ENCODE measurements around the gene TMEM81. TPM values are rescaled to one million over a fixed set of nuclear protein-coding genes. Genes with fewer than 3 reads are reported as not detected.

Gene TMEM81
- total RNA-seq, 3 donors from 2014 or later (not counting 1 experiment from before 2014, with no cell fraction given), result 1.8 to 3.5 (median 2.5) TPM

GRCh38 chr1:205052690-205053089, 31.6 kb downstream of the TMEM81 start:
- Mint-ChIP-seq H3K4me3 (no peak overlapping the region), H3K27me3 (ENCODE audit: low read depth in 2 of 2) (peaks cover 0 to 4% of the 10 kb centered on the region in 2 donors), H3K9me3 (no peaks in the 10 kb centered on the region), H3K27ac (no peak overlapping the region), H3K36me3 (no peaks in the 10 kb centered on the region), H3K4me1 (no peaks in the 10 kb centered on the region)
- 86% methylated on average over 10 of the region's 11 CpGs for WGBS (ENCODE audit: insufficient coverage)
- H3K27me3 ChIP-seq (ENCODE audit: control insufficient read depth, insufficient read depth, low read length), result no peaks in the 10 kb centered on the region
- TF ChIP-seq CTCF (IDR thresholded peaks at IDR 0.05), result no peak
- DNase-seq (no peak), ATAC-seq (no peak)
- intact Hi-C loops (cut with micrococcal nuclease), result no loop called here
- no peaks in the 10 kb centered on the region for H3K4me1 ChIP-seq (ENCODE audit: control insufficient read depth, insufficient read depth, low read length)
- H3K36me3 ChIP-seq (ENCODE audit: control insufficient read depth, insufficient read depth, low read length), result no peaks in the 10 kb centered on the region
- H3K4me3 ChIP-seq (ENCODE audit: low read length), result no peak overlapping the region
- no peaks in the 10 kb centered on the region for H3K9me3 ChIP-seq (ENCODE audit: control insufficient read depth, insufficient read depth, low read length)
- no peak overlapping the region for H3K27ac ChIP-seq (ENCODE audit: low read length)

GRCh38 chr1:205049479-205049878, 34.8 kb downstream of the TMEM81 start:
- 89% methylated on average over 6 of the region's 6 CpGs for WGBS (ENCODE audit: insufficient coverage)
- ATAC-seq (no peak), DNase-seq (no peak)
- no peak overlapping the region for H3K27ac ChIP-seq (ENCODE audit: low read length)
- H3K4me1 Mint-ChIP-seq, result no peaks in the 10 kb centered on the region
- H3K27me3 ChIP-seq (ENCODE audit: control insufficient read depth, insufficient read depth, low read length), result peaks cover 2% of the 10 kb centered on the region
- H3K36me3 Mint-ChIP-seq, result no peaks in the 10 kb centered on the region
- intact Hi-C loops (cut with micrococcal nuclease), result no loop called here
- H3K4me3 ChIP-seq (ENCODE audit: low read length), result no peak overlapping the region
- H3K27me3 Mint-ChIP-seq (ENCODE audit: low read depth in 2 of 2), result peaks cover 15 to 22% of the 10 kb centered on the region in 2 donors
- no peak overlapping the region for H3K27ac Mint-ChIP-seq
- no peaks in the 10 kb centered on the region for H3K9me3 ChIP-seq (ENCODE audit: control insufficient read depth, insufficient read depth, low read length)
- H3K36me3 ChIP-seq (ENCODE audit: control insufficient read depth, insufficient read depth, low read length), result no peaks in the 10 kb centered on the region
- H3K9me3 Mint-ChIP-seq, result no peaks in the 10 kb centered on the region
- no peak overlapping the region for H3K4me3 Mint-ChIP-seq
- H3K4me1 ChIP-seq (ENCODE audit: control insufficient read depth, insufficient read depth, low read length), result no peaks in the 10 kb centered on the region
- no peak for TF ChIP-seq CTCF (IDR thresholded peaks at IDR 0.05)

GRCh38 chr1:205048382-205048781, 35.9 kb downstream of the TMEM81 start:
- peaks cover 15 to 22% of the 10 kb centered on the region in 2 donors for H3K27me3 Mint-ChIP-seq (ENCODE audit: low read depth in 2 of 2)
- WGBS (ENCODE audit: insufficient coverage), result 92% methylated on average over 9 of the region's 9 CpGs
- Histone ChIP-seq H3K27ac (ENCODE audit: low read length) (no peak overlapping the region), H3K27me3 (ENCODE audit: control insufficient read depth, insufficient read depth, low read length) (peaks cover 2% of the 10 kb centered on the region), H3K9me3 (ENCODE audit: control insufficient read depth, insufficient read depth, low read length) (no peaks in the 10 kb centered on the region), H3K4me1 (ENCODE audit: control insufficient read depth, insufficient read depth, low read length) (no peaks in the 10 kb centered on the region), H3K36me3 (ENCODE audit: control insufficient read depth, insufficient read depth, low read length) (no peaks in the 10 kb centered on the region), H3K4me3 (ENCODE audit: low read length) (no peak overlapping the region)
- DNase-seq (no peak), ATAC-seq (no peak)
- TF ChIP-seq CTCF (IDR thresholded peaks at IDR 0.05), result no peak
- H3K36me3 Mint-ChIP-seq, result no peaks in the 10 kb centered on the region
- intact Hi-C loops (cut with micrococcal nuclease), result no loop called here
- no peak overlapping the region for H3K4me3 Mint-ChIP-seq
- no peaks in the 10 kb centered on the region for H3K9me3 Mint-ChIP-seq
- no peaks in the 10 kb centered on the region for H3K4me1 Mint-ChIP-seq
- H3K27ac Mint-ChIP-seq, result no peak overlapping the region

GRCh38 chr1:205047764-205048231, 36.5 kb downstream of the TMEM81 start:
- H3K36me3 Mint-ChIP-seq, result no peaks in the 10 kb centered on the region
- H3K27ac Mint-ChIP-seq, result no peak overlapping the region
- Histone ChIP-seq H3K9me3 (ENCODE audit: control insufficient read depth, insufficient read depth, low read length) (no peaks in the 10 kb centered on the region), H3K4me3 (ENCODE audit: low read length) (no peak overlapping the region), H3K4me1 (ENCODE audit: control insufficient read depth, insufficient read depth, low read length) (no peaks in the 10 kb centered on the region), H3K27me3 (ENCODE audit: control insufficient read depth, insufficient read depth, low read length) (peaks cover 5% of the 10 kb centered on the region), H3K27ac (ENCODE audit: low read length) (no peak overlapping the region), H3K36me3 (ENCODE audit: control insufficient read depth, insufficient read depth, low read length) (no peaks in the 10 kb centered on the region)
- no peaks in the 10 kb centered on the region for H3K9me3 Mint-ChIP-seq
- peaks cover 15 to 22% of the 10 kb centered on the region in 2 donors for H3K27me3 Mint-ChIP-seq (ENCODE audit: low read depth in 2 of 2)
- H3K4me1 Mint-ChIP-seq, result no peaks in the 10 kb centered on the region
- no peak for TF ChIP-seq CTCF (IDR thresholded peaks at IDR 0.05)
- intact Hi-C loops (cut with micrococcal nuclease), result no loop called here
- no peak for ATAC-seq
- no peak overlapping the region for H3K4me3 Mint-ChIP-seq
- no peak for DNase-seq
- WGBS (ENCODE audit: insufficient coverage), result 84% methylated on average over 4 of the region's 5 CpGs
